H9 (cell line): Measurements from ENCODE around the gene APOBEC3G. TPM values are rescaled to one million over a fixed set of nuclear protein-coding genes. Genes with fewer than 3 reads are reported as not detected.

Source experiments
- DNase-seq: peaks from one replicate; pipeline ENCODE4 v3.0.0-alpha.2; 2017
- H2AFZ ChIP-seq: one replicate; pipeline ENCODE4 v1.6.1; 2013; ENCODE audit warnings: mild to moderate bottlenecking, low read length, control low read depth, moderate library complexity
- H2AK5ac ChIP-seq: 2 replicates; pipeline ENCODE4 v1.6.1; 2013; ENCODE audit warnings: low read length, control low read depth, mixed read lengths; ENCODE audit not compliant: insufficient read length
- H2BK120ac ChIP-seq: one replicate; pipeline ENCODE4 v1.6.1; 2013; ENCODE audit warnings: low read depth, mild to moderate bottlenecking, low read length, control low read depth, inconsistent platforms; ENCODE audit not compliant: poor library complexity, severe bottlenecking
- H2BK12ac ChIP-seq: 2 replicates; pipeline ENCODE4 v1.6.1; 2013; ENCODE audit warnings: low read length, control low read depth, mixed read lengths, low read depth; ENCODE audit not compliant: insufficient read length
- H2BK15ac ChIP-seq: 2 replicates; pipeline ENCODE4 v1.6.1; 2013; ENCODE audit warnings: low read depth, low read length, control low read depth
- H2BK20ac ChIP-seq: one replicate; pipeline ENCODE4 v1.6.1; 2013; ENCODE audit warnings: low read depth, mild to moderate bottlenecking, low read length, control low read depth, inconsistent platforms; ENCODE audit not compliant: poor library complexity, severe bottlenecking
- H2BK5ac ChIP-seq: 2 replicates; pipeline ENCODE4 v1.6.1; 2013; ENCODE audit warnings: low read length, control low read depth, mixed read lengths; ENCODE audit not compliant: insufficient read length
- H3K14ac ChIP-seq: 2 replicates; pipeline ENCODE4 v1.6.1; 2013; ENCODE audit warnings: low read length, control low read depth; ENCODE audit not compliant: insufficient read depth
- H3K18ac ChIP-seq: 2 replicates; pipeline ENCODE4 v1.6.1; 2013; ENCODE audit warnings: low read depth, mild to moderate bottlenecking, mixed read lengths, low read length, control low read depth; ENCODE audit not compliant: insufficient read length
- H3K23ac ChIP-seq: 2 replicates; pipeline ENCODE4 v1.6.1; 2013; ENCODE audit warnings: low read length, control low read depth, mixed read lengths, low read depth; ENCODE audit not compliant: insufficient read length
- H3K23me2 ChIP-seq: 2 replicates; pipeline ENCODE4 v1.6.1; 2013; ENCODE audit warnings: low read depth, mild to moderate bottlenecking, mixed read lengths, low read length, control low read depth; ENCODE audit not compliant: insufficient read length, poor library complexity, severe bottlenecking
- H3K27ac ChIP-seq: 2 replicates; pipeline ENCODE4 v1.5.1; 2013; ENCODE audit warnings: low read length, control low read depth, mixed read lengths, low read depth; ENCODE audit not compliant: insufficient read length
- H3K27me3 ChIP-seq: 2 replicates; pipeline ENCODE4 v1.6.1; 2013; ENCODE audit warnings: low read length, control low read depth, inconsistent platforms; ENCODE audit not compliant: insufficient read depth
- H3K4ac ChIP-seq: 2 replicates; pipeline ENCODE4 v1.6.1; 2013; ENCODE audit warnings: low read depth, mild to moderate bottlenecking, control low read depth, inconsistent platforms, low read length, moderate library complexity
- H3K4me1 ChIP-seq: 2 replicates; pipeline ENCODE4 v1.6.1; 2013; ENCODE audit warnings: low read length, control low read depth, inconsistent platforms; ENCODE audit not compliant: insufficient read depth
- H3K4me2 ChIP-seq: 2 replicates; pipeline ENCODE4 v1.6.1; 2013; ENCODE audit warnings: low read length, control low read depth, mixed read lengths; ENCODE audit not compliant: insufficient read length, insufficient read depth
- H3K56ac ChIP-seq: 2 replicates; pipeline ENCODE4 v1.6.1; 2013; ENCODE audit warnings: low read depth, mild to moderate bottlenecking, mixed read lengths, low read length, control low read depth; ENCODE audit not compliant: insufficient read length
- H3K79me1 ChIP-seq: 2 replicates; pipeline ENCODE4 v1.6.1; 2013; ENCODE audit warnings: low read depth, mild to moderate bottlenecking, moderate library complexity, low read length, control low read depth, inconsistent platforms; ENCODE audit not compliant: insufficient read depth, poor library complexity, severe bottlenecking
- H3K79me2 ChIP-seq: 2 replicates; pipeline ENCODE4 v1.6.1; 2013; ENCODE audit warnings: low read length, control low read depth, inconsistent platforms; ENCODE audit not compliant: insufficient read depth
- H3K9ac ChIP-seq: 2 replicates; pipeline ENCODE4 v1.6.1; 2013; ENCODE audit warnings: low read length, control low read depth, mixed read lengths; ENCODE audit not compliant: insufficient read length; ENCODE audit errors: extremely low read depth
- H3K9me3 ChIP-seq: one replicate; pipeline ENCODE4 v1.6.1; 2013; ENCODE audit warnings: low read depth, low read length, inconsistent platforms; ENCODE audit not compliant: control insufficient read depth
- H3T11ph ChIP-seq: one replicate; pipeline ENCODE4 v1.6.1; 2013; ENCODE audit warnings: mild to moderate bottlenecking, low read length, control low read depth, inconsistent platforms
- H4K20me1 ChIP-seq: one replicate; pipeline ENCODE4 v1.6.1; 2013; ENCODE audit not compliant: control insufficient read depth, insufficient read length, insufficient read depth
- H4K5ac ChIP-seq: 2 replicates; pipeline ENCODE4 v1.6.1; 2013; ENCODE audit warnings: low read depth, mild to moderate bottlenecking, mixed read lengths, low read length, control low read depth; ENCODE audit not compliant: insufficient read length
- H4K8ac ChIP-seq: replicated peaks from 2 replicates; pipeline ENCODE4 v1.6.1; 2013; ENCODE audit warnings: low read length, control low read depth, mixed read lengths, low read depth; ENCODE audit not compliant: insufficient read length
- H4K91ac ChIP-seq: 2 replicates; pipeline ENCODE4 v1.6.1; 2013; ENCODE audit warnings: low read depth, mild to moderate bottlenecking, moderate library complexity, mixed read lengths, low read length, control low read depth; ENCODE audit not compliant: insufficient read length
- H3K27ac Mint-ChIP-seq, 3 experiments: 2 replicates in 2 of 3; 3 replicates in 1 of 3; pipeline ENCODE4 v1.8.0; 2020 to 2021; ENCODE audit warnings: mixed read lengths in 3 of 3, mild to moderate bottlenecking in 1 of 3, moderate library complexity in 1 of 3
- H3K27me3 Mint-ChIP-seq: 2 replicates; pipeline ENCODE4 v1.8.0; 2021; ENCODE audit warnings: low read depth, mild to moderate bottlenecking, moderate library complexity, mixed read lengths
- H3K36me3 Mint-ChIP-seq, 3 experiments: 2 replicates in 2 of 3; 3 replicates in 1 of 3; pipeline ENCODE4 v1.8.0; 2020 to 2021; ENCODE audit warnings: low read depth in 3 of 3, mixed read lengths in 3 of 3; ENCODE audit not compliant: insufficient read depth in 1 of 3
- H3K4me1 Mint-ChIP-seq, 2 experiments: 2 replicates each; pipeline ENCODE4 v1.8.0; 2020; ENCODE audit warnings: mixed read lengths in 2 of 2
- H3K4me3 Mint-ChIP-seq, 2 experiments: 2 replicates in 1 of 2; 3 replicates in 1 of 2; pipeline ENCODE4 v1.8.0; 2020 to 2021; ENCODE audit warnings: mild to moderate bottlenecking in 2 of 2, mixed read lengths in 2 of 2, moderate library complexity in 1 of 2
- H3K9me3 Mint-ChIP-seq, 2 experiments: 2 replicates in 1 of 2; 3 replicates in 1 of 2; pipeline ENCODE4 v1.8.0; 2020; ENCODE audit warnings: mild to moderate bottlenecking in 2 of 2, mixed read lengths in 2 of 2, moderate library complexity in 1 of 2
- CTCF ChIP-seq: fragments of 200-600 bp; sonication (generic); conservative IDR thresholded peaks from 3 replicates; pipeline ENCODE4 v1.8.0; 2021; ENCODE audit warnings: antibody characterized with exemption, mild to moderate bottlenecking
- WGBS: extraction: QIAGEN DNeasy Blood & Tissue Kit; methylation state at CpG from one replicate; pipeline ENCODE4 v1.1.7; 2013; ENCODE audit warnings: missing lambda C conversion rate, low lambda C conversion rate, mixed read lengths; ENCODE audit not compliant: insufficient read length; ENCODE audit errors: extremely low coverage; 5-methylcytosine and 5-hydroxymethylcytosine counted together
- total RNA-seq: library from RNA; stranded (reverse); gene quantifications from 2 replicates; pipeline ENCODE4 v1.2.1, GENCODE V29; 2021

Gene APOBEC3G
- total RNA-seq, 1 experiment from 2014 or later = 2.4 TPM

- no peak overlapping the region for H3K27ac ChIP-seq
- no peak overlapping the region for H3K9ac ChIP-seq
- no peaks in the 10 kb centered on the region; the same call in 1 of the 2 replicates for H3K27me3 Mint-ChIP-seq
- H2AFZ ChIP-seq = no peak overlapping the region
- H3K27me3 ChIP-seq = no peaks in the 10 kb centered on the region
- no peak overlapping the region for H3K18ac ChIP-seq
- no peaks in the 10 kb centered on the region for H3K23me2 ChIP-seq
- H3K4me1 Mint-ChIP-seq = peaks cover 13 to 26% of the 10 kb centered on the region in 2 experiments
- no peak overlapping the region; the same call in 1 of the 2 replicates for H3K14ac ChIP-seq
- no peak overlapping the region; a peak in 1 of 5 replicates for H3K4me3 Mint-ChIP-seq
- H3K23ac ChIP-seq = no peak overlapping the region
- H2BK5ac ChIP-seq = no peak overlapping the region
- H3K4me1 ChIP-seq = no peaks in the 10 kb centered on the region
- no peak for DNase-seq
- no peak overlapping the region for H2BK20ac ChIP-seq
- no peaks in the 10 kb centered on the region for H3K79me2 ChIP-seq
- H2BK15ac ChIP-seq = no peak overlapping the region
- H3T11ph ChIP-seq = no peak overlapping the region
- no peak overlapping the region for H2AK5ac ChIP-seq
- no peak overlapping the region for H3K56ac ChIP-seq
- H4K20me1 ChIP-seq = no peaks in the 10 kb centered on the region
- no peaks in the 10 kb centered on the region for H3K9me3 ChIP-seq
- H3K4ac ChIP-seq = no peak overlapping the region
- no peak overlapping the region for H2BK120ac ChIP-seq
- no peak overlapping the region for H2BK12ac ChIP-seq
- no peak overlapping the region for H4K91ac ChIP-seq
- H3K27ac Mint-ChIP-seq = peak overlapping the region in 1 of 3 experiments; percentile 40; a peak in 1 of 7 replicates
- WGBS = no CpG with 5 or more reads among the region's 8 CpGs
- H4K8ac ChIP-seq = no peak overlapping the region
- no peaks in the 10 kb centered on the region for H3K36me3 Mint-ChIP-seq
- H3K79me1 ChIP-seq = no peaks in the 10 kb centered on the region
- H3K4me2 ChIP-seq = no peak overlapping the region
- no peaks in the 10 kb centered on the region for H3K9me3 Mint-ChIP-seq
- no peak overlapping the region for H4K5ac ChIP-seq
- TF ChIP-seq CTCF = no peak
Measured at GRCh38 chr22:39136317-39136716, 59.2 kb downstream of the APOBEC3G start.

Other genes starting within 250 kb of the APOBEC3G start
- gene NPTXR, start 233.2 kb upstream of the APOBEC3G start, total RNA-seq = 7.8 and 8.1 TPM in 2 replicates
- 31.4 and 32.8 TPM in 2 replicates for gene CBX6, start 205.1 kb upstream of the APOBEC3G start, total RNA-seq
- gene APOBEC3A, start 119.7 kb upstream of the APOBEC3G start, total RNA-seq = not detected in 2 replicates
- 28.1 and 29.0 TPM in 2 replicates for gene APOBEC3B, start 94.9 kb upstream of the APOBEC3G start, total RNA-seq
- gene APOBEC3C, start 63.0 kb upstream of the APOBEC3G start, total RNA-seq = 31.7 and 32.1 TPM in 2 replicates
- 8.6 and 9.4 TPM in 2 replicates for gene APOBEC3D, start 56.1 kb upstream of the APOBEC3G start, total RNA-seq
- gene APOBEC3F, start 36.4 kb upstream of the APOBEC3G start, total RNA-seq = 8.9 and 11.6 TPM in 2 replicates
- gene APOBEC3H, start 20.0 kb downstream of the APOBEC3G start, total RNA-seq = 0.48 TPM in 2 replicates
- gene CBX7, start 75.4 kb downstream of the APOBEC3G start, total RNA-seq = 3.7 and 4.2 TPM in 2 replicates
- 6.1 and 7.1 TPM in 2 replicates for gene PDGFB, start 167.7 kb downstream of the APOBEC3G start, total RNA-seq
- gene RPL3, start 242.3 kb downstream of the APOBEC3G start, total RNA-seq = 2,830 and 2,855 TPM in 2 replicates